ENCODE results near the gene NLRP1.

Gene NLRP1

GRCh38 chr17:5530265-5531084, 53.8 kb downstream of the NLRP1 start:
- no peak for TF ChIP-seq CTCF (IDR thresholded peaks at IDR 0.05; ENCODE audit: insufficient read depth, missing control alignments)
- no peak for FAIRE-seq
- no peak for DNase-seq (ENCODE audit: insufficient read length, low spot score)

GRCh38 chr17:5527601-5528250, 56.6 kb downstream of the NLRP1 start:
- no peak for DNase-seq (ENCODE audit: insufficient read length, low spot score)
- no peak for FAIRE-seq
- TF ChIP-seq CTCF (IDR thresholded peaks at IDR 0.05; ENCODE audit: insufficient read depth, missing control alignments) = no peak

GRCh38 chr17:5526821-5527598, 57.3 kb downstream of the NLRP1 start:
- DNase-seq (ENCODE audit: insufficient read length, low spot score) (no peak), FAIRE-seq (no peak)
- no peak for TF ChIP-seq CTCF (IDR thresholded peaks at IDR 0.05; ENCODE audit: insufficient read depth, missing control alignments)

- no peak for DNase-seq (ENCODE audit: insufficient read length, low spot score)
- TF ChIP-seq CTCF (IDR thresholded peaks at IDR 0.05; ENCODE audit: insufficient read depth, missing control alignments) = no peak
- no peak for FAIRE-seq
Measured at GRCh38 chr17:5523249-5523648, 61.1 kb downstream of the NLRP1 start.

- DNase-seq (ENCODE audit: insufficient read length, low spot score) (no peak), FAIRE-seq (no peak)
- no peak for TF ChIP-seq CTCF (IDR thresholded peaks at IDR 0.05; ENCODE audit: insufficient read depth, missing control alignments)
Measured at GRCh38 chr17:5522476-5522875, 61.8 kb downstream of the NLRP1 start.

- no peak for DNase-seq (ENCODE audit: insufficient read length, low spot score)
- no peak for FAIRE-seq
Measured at GRCh38 chr17:5516060-5516792, 68.1 kb downstream of the NLRP1 start.

More at GRCh38 chr17:5516060-5516792, 68.1 kb downstream of the NLRP1 start:
- no peak for TF ChIP-seq CTCF (IDR thresholded peaks at IDR 0.05; ENCODE audit: insufficient read depth, missing control alignments)

All from D721Med (cell line).